Pancreas (tissue), 10 donors: ENCODE results near the gene SAMD5. TPM values are rescaled to one million over a fixed set of nuclear protein-coding genes. Genes with fewer than 3 reads are reported as not detected.

Experiments
- ATAC-seq, 4 donors: fragments of 200-7000 bp; cut with Tn5 transposase; one replicate each; pipeline versions ENCODE4 v1.8.0 to v1.9.1; 2020; ENCODE audit warnings: mild to moderate bottlenecking in 4 of 4, moderate library complexity in 4 of 4
- DNase-seq, 6 donors: peaks; one replicate each; pipeline ENCODE4 v3.0.0-alpha.2; 2020
- FAIRE-seq: peaks from 2 replicates; lab custom pipeline; 2012; peaks lifted over from hg19 to GRCh38; lab: Jason Lieb, UNC
- H3K27ac ChIP-seq, 4 donors: fragments of 200-600 bp; sonication (generic); 1 replicate in 3 of 4; 2 replicates in 1 of 4; pipeline versions ENCODE4 v1.5.0 to v1.8.0; 2020
- H3K27me3 ChIP-seq, 4 donors: fragments of 200-600 bp; one replicate each; pipeline ENCODE4 v1.8.0; 2021
- H3K36me3 ChIP-seq, 3 donors: fragments of 200-600 bp; sonication (generic) in 1 of 3; one replicate each; pipeline versions ENCODE4 v1.5.0 to v1.8.0; 2020 to 2021
- H3K4me1 ChIP-seq, 3 donors: fragments of 200-600 bp; one replicate each; pipeline ENCODE4 v1.8.0; 2021
- H3K4me3 ChIP-seq, 4 donors: fragments of 200-600 bp; sonication (generic) in 2 of 4; one replicate each; pipeline versions ENCODE4 v1.5.0 to v1.8.0; 2020 to 2021
- H3K9me3 ChIP-seq, 4 donors: fragments of 200-600 bp; one replicate each; pipeline ENCODE4 v1.8.0; 2021
- WGBS, 2 donors: extraction: QIAGEN DNeasy Blood & Tissue Kit; methylation state at CpG; one replicate each; pipeline ENCODE4 v1.1.7; 2013; 5-methylcytosine and 5-hydroxymethylcytosine counted together
- intact Hi-C, 3 donors: fragments of 100-400 bp; cut with DNase I; formaldehyde crosslinking; loops; one replicate each; pipeline versions ENCODE4 v1.11.1 to v1.14.2; 2022
- polyA plus RNA-seq, 2 donors: library from polyadenylated mRNA; stranded (reverse); fragments of 200-250 nt; gene quantifications; one replicate each; pipeline ENCODE4 v1.2.3, GENCODE V29; 2013
- total RNA-seq, 6 donors: library from RNA; stranded (reverse); fragmentation: NEBNext Ultra II Directional in 4 of 6; extraction: Animal tissue kit (Norgen Biotek cat#: 25700) in 4 of 6; gene quantifications; one replicate each; pipeline versions ENCODE4 v1.2.1 to v1.2.4, GENCODE V29; 2021 to 2023
- TF ChIP-seq, protein P1 (sequence below), 4 donors: fragments of 200-600 bp; sonication (generic) in 3 of 4; IDR thresholded peaks; one replicate each; pipeline versions ENCODE4 v1.5.0 to v1.8.0; 2021; ENCODE audit warnings: antibody characterized with exemption in 4 of 4
- donor health status: healthy with polysubstance abuse.
- donor health status: DM: no; HTN: no; CAD: no; lungs with moderate emphysema.
- donor health status: DM: no; HTN: no; CAD: no.
- donor health status: control.
- donor health status: control.
- donor health status: Bipolar disorder and iron deficiency.
- donor health status: DM: yes; HTN: yes; CAD: no.
- donor health status: DM: no; HTN: no; CAD: no.
- donor health status: DM: no; HTN: no; CAD: no.
- donor health status: DM: yes; HTN: yes; CAD: no.

The SAMD5 gene
- total and polyA plus RNA-seq, 8 donors: 0.54 to 3.8 (median 0.97) TPM

DNA sequence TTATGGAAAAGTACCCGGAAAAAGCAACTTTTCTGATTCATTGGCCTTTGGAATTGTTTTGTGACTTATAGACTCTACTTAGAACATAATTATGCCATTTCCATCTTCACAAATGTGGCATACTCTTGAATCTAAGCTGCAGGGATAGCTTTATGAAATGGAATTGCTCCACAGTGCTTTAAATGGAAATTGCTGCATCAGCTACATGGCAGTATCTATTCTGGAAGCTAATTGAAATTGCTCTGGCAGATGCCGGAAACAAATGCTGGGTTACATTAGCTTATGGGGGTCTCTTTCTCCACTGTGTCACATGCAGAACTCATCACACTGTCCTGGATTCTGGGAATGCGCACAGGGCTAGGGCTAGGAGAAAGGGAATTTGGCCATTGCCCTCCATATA lies 108.9 kb downstream of the SAMD5 start:
- no peaks in the 10 kb centered on the region for H3K4me1 ChIP-seq
- FAIRE-seq: no peak
- TF ChIP-seq, protein P1, sequence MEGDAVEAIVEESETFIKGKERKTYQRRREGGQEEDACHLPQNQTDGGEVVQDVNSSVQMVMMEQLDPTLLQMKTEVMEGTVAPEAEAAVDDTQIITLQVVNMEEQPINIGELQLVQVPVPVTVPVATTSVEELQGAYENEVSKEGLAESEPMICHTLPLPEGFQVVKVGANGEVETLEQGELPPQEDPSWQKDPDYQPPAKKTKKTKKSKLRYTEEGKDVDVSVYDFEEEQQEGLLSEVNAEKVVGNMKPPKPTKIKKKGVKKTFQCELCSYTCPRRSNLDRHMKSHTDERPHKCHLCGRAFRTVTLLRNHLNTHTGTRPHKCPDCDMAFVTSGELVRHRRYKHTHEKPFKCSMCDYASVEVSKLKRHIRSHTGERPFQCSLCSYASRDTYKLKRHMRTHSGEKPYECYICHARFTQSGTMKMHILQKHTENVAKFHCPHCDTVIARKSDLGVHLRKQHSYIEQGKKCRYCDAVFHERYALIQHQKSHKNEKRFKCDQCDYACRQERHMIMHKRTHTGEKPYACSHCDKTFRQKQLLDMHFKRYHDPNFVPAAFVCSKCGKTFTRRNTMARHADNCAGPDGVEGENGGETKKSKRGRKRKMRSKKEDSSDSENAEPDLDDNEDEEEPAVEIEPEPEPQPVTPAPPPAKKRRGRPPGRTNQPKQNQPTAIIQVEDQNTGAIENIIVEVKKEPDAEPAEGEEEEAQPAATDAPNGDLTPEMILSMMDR (IDR thresholded peaks at IDR 0.05): no peak
- DNase-seq: no peak
- WGBS, 2 donors: 71 to 88% methylated on average over 3 of the region's 3 CpGs
- ATAC-seq: no peak
- no peaks in the 10 kb centered on the region for H3K27me3 ChIP-seq
- no peaks in the 10 kb centered on the region for H3K36me3 ChIP-seq
- no peak overlapping the region for H3K4me3 ChIP-seq
- H3K27ac ChIP-seq: no peak overlapping the region
- intact Hi-C loops: no loop called here
- H3K9me3 ChIP-seq: no peaks in the 10 kb centered on the region

DNA sequence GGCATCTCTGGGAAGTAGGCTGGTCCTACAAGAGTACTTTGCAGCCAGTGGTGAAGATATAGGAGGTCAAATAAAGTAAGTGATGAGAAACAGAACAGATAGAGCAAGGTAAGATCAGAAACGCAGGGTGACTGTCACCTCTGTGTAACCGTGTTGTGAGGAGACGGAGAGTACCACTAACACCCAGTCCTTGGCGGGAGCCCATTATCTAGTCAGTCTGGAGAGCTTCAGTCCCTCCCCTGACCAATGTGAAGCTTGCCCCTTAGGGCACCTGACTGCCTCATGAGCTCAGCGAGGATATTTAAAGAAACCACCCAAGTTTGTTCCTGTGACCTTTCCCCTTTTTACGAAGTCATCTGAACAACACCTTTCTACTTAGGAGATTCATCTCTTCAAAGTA lies 110.0 kb downstream of the SAMD5 start:
- WGBS, 2 donors: 81 to 89% methylated on average over 6 of the region's 6 CpGs
- H3K27me3 ChIP-seq: no peaks in the 10 kb centered on the region
- intact Hi-C loops: no loop called here
- FAIRE-seq: no peak
- no peaks in the 10 kb centered on the region for H3K9me3 ChIP-seq
- TF ChIP-seq, protein P1 (IDR thresholded peaks at IDR 0.05): no peak
- ATAC-seq: no peak
- no peaks in the 10 kb centered on the region for H3K4me1 ChIP-seq
- H3K36me3 ChIP-seq: no peaks in the 10 kb centered on the region
- no peak overlapping the region for H3K4me3 ChIP-seq
- DNase-seq: no peak
- H3K27ac ChIP-seq: no peak overlapping the region

DNA sequence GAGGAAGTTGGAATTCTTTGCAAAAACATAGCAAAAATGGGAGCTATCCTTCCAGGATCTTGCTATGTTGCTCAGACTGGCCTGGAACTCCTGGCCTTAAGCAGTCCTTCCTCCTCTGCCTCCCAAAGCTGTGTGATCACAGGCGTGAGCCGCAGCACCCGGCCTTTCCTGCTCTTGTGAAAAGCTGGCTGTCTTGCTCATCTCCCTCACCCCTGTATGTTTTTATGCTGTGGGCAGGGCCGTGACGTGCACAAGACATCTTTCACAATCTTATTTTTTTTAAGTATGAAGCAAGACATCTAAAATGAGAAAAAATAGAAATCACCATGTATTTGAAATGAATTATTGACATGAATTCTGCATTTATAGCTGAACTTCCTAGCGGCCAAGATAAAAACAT lies 110.4 kb downstream of the SAMD5 start:
- H3K27me3 ChIP-seq: no peaks in the 10 kb centered on the region
- no peak overlapping the region for H3K4me3 ChIP-seq
- no peaks in the 10 kb centered on the region for H3K9me3 ChIP-seq
- DNase-seq (no peak), FAIRE-seq (no peak), ATAC-seq (no peak)
- intact Hi-C loops: no loop called here
- TF ChIP-seq, protein P1 (IDR thresholded peaks at IDR 0.05): no peak
- no peaks in the 10 kb centered on the region for H3K36me3 ChIP-seq
- WGBS, 2 donors: 75 to 86% methylated on average over 6 of the region's 6 CpGs
- H3K27ac ChIP-seq: no peak overlapping the region
- H3K4me1 ChIP-seq: no peaks in the 10 kb centered on the region
